H9 (cell line): Measurements from ENCODE around the gene RNF220. TPM values are rescaled to one million over a fixed set of nuclear protein-coding genes. Genes with fewer than 3 reads are reported as not detected.

ENCODE experiments used
- DNase-seq: peaks from one replicate; pipeline ENCODE4 v3.0.0-alpha.2; 2017
- H2AFZ ChIP-seq: one replicate; pipeline ENCODE4 v1.6.1; 2013; ENCODE audit warnings: mild to moderate bottlenecking, low read length, control low read depth, moderate library complexity
- H2AK5ac ChIP-seq: 2 replicates; pipeline ENCODE4 v1.6.1; 2013; ENCODE audit warnings: low read length, control low read depth, mixed read lengths; ENCODE audit not compliant: insufficient read length
- H2BK120ac ChIP-seq: one replicate; pipeline ENCODE4 v1.6.1; 2013; ENCODE audit warnings: low read depth, mild to moderate bottlenecking, low read length, control low read depth, inconsistent platforms; ENCODE audit not compliant: poor library complexity, severe bottlenecking
- H2BK12ac ChIP-seq: 2 replicates; pipeline ENCODE4 v1.6.1; 2013; ENCODE audit warnings: low read length, control low read depth, mixed read lengths, low read depth; ENCODE audit not compliant: insufficient read length
- H2BK15ac ChIP-seq: 2 replicates; pipeline ENCODE4 v1.6.1; 2013; ENCODE audit warnings: low read depth, low read length, control low read depth
- H2BK20ac ChIP-seq: one replicate; pipeline ENCODE4 v1.6.1; 2013; ENCODE audit warnings: low read depth, mild to moderate bottlenecking, low read length, control low read depth, inconsistent platforms; ENCODE audit not compliant: poor library complexity, severe bottlenecking
- H2BK5ac ChIP-seq: 2 replicates; pipeline ENCODE4 v1.6.1; 2013; ENCODE audit warnings: low read length, control low read depth, mixed read lengths; ENCODE audit not compliant: insufficient read length
- H3K14ac ChIP-seq: 2 replicates; pipeline ENCODE4 v1.6.1; 2013; ENCODE audit warnings: low read length, control low read depth; ENCODE audit not compliant: insufficient read depth
- H3K18ac ChIP-seq: 2 replicates; pipeline ENCODE4 v1.6.1; 2013; ENCODE audit warnings: low read depth, mild to moderate bottlenecking, mixed read lengths, low read length, control low read depth; ENCODE audit not compliant: insufficient read length
- H3K23ac ChIP-seq: 2 replicates; pipeline ENCODE4 v1.6.1; 2013; ENCODE audit warnings: low read length, control low read depth, mixed read lengths, low read depth; ENCODE audit not compliant: insufficient read length
- H3K23me2 ChIP-seq: 2 replicates; pipeline ENCODE4 v1.6.1; 2013; ENCODE audit warnings: low read depth, mild to moderate bottlenecking, mixed read lengths, low read length, control low read depth; ENCODE audit not compliant: insufficient read length, poor library complexity, severe bottlenecking
- H3K27ac ChIP-seq: 2 replicates; pipeline ENCODE4 v1.5.1; 2013; ENCODE audit warnings: low read length, control low read depth, mixed read lengths, low read depth; ENCODE audit not compliant: insufficient read length
- H3K27me3 ChIP-seq: 2 replicates; pipeline ENCODE4 v1.6.1; 2013; ENCODE audit warnings: low read length, control low read depth, inconsistent platforms; ENCODE audit not compliant: insufficient read depth
- H3K4ac ChIP-seq: 2 replicates; pipeline ENCODE4 v1.6.1; 2013; ENCODE audit warnings: low read depth, mild to moderate bottlenecking, control low read depth, inconsistent platforms, low read length, moderate library complexity
- H3K4me1 ChIP-seq: 2 replicates; pipeline ENCODE4 v1.6.1; 2013; ENCODE audit warnings: low read length, control low read depth, inconsistent platforms; ENCODE audit not compliant: insufficient read depth
- H3K4me2 ChIP-seq: 2 replicates; pipeline ENCODE4 v1.6.1; 2013; ENCODE audit warnings: low read length, control low read depth, mixed read lengths; ENCODE audit not compliant: insufficient read length, insufficient read depth
- H3K56ac ChIP-seq: 2 replicates; pipeline ENCODE4 v1.6.1; 2013; ENCODE audit warnings: low read depth, mild to moderate bottlenecking, mixed read lengths, low read length, control low read depth; ENCODE audit not compliant: insufficient read length
- H3K79me1 ChIP-seq: 2 replicates; pipeline ENCODE4 v1.6.1; 2013; ENCODE audit warnings: low read depth, mild to moderate bottlenecking, moderate library complexity, low read length, control low read depth, inconsistent platforms; ENCODE audit not compliant: insufficient read depth, poor library complexity, severe bottlenecking
- H3K79me2 ChIP-seq: 2 replicates; pipeline ENCODE4 v1.6.1; 2013; ENCODE audit warnings: low read length, control low read depth, inconsistent platforms; ENCODE audit not compliant: insufficient read depth
- H3K9ac ChIP-seq: 2 replicates; pipeline ENCODE4 v1.6.1; 2013; ENCODE audit warnings: low read length, control low read depth, mixed read lengths; ENCODE audit not compliant: insufficient read length; ENCODE audit errors: extremely low read depth
- H3K9me3 ChIP-seq: one replicate; pipeline ENCODE4 v1.6.1; 2013; ENCODE audit warnings: low read depth, low read length, inconsistent platforms; ENCODE audit not compliant: control insufficient read depth
- H3T11ph ChIP-seq: one replicate; pipeline ENCODE4 v1.6.1; 2013; ENCODE audit warnings: mild to moderate bottlenecking, low read length, control low read depth, inconsistent platforms
- H4K20me1 ChIP-seq: one replicate; pipeline ENCODE4 v1.6.1; 2013; ENCODE audit not compliant: control insufficient read depth, insufficient read length, insufficient read depth
- H4K5ac ChIP-seq: 2 replicates; pipeline ENCODE4 v1.6.1; 2013; ENCODE audit warnings: low read depth, mild to moderate bottlenecking, mixed read lengths, low read length, control low read depth; ENCODE audit not compliant: insufficient read length
- H4K8ac ChIP-seq: replicated peaks from 2 replicates; pipeline ENCODE4 v1.6.1; 2013; ENCODE audit warnings: low read length, control low read depth, mixed read lengths, low read depth; ENCODE audit not compliant: insufficient read length
- H4K91ac ChIP-seq: 2 replicates; pipeline ENCODE4 v1.6.1; 2013; ENCODE audit warnings: low read depth, mild to moderate bottlenecking, moderate library complexity, mixed read lengths, low read length, control low read depth; ENCODE audit not compliant: insufficient read length
- H3K27ac Mint-ChIP-seq, 3 experiments: 2 replicates in 2 of 3; 3 replicates in 1 of 3; pipeline ENCODE4 v1.8.0; 2020 to 2021; ENCODE audit warnings: mixed read lengths in 3 of 3, mild to moderate bottlenecking in 1 of 3, moderate library complexity in 1 of 3
- H3K27me3 Mint-ChIP-seq: 2 replicates; pipeline ENCODE4 v1.8.0; 2021; ENCODE audit warnings: low read depth, mild to moderate bottlenecking, moderate library complexity, mixed read lengths
- H3K36me3 Mint-ChIP-seq, 3 experiments: 2 replicates in 2 of 3; 3 replicates in 1 of 3; pipeline ENCODE4 v1.8.0; 2020 to 2021; ENCODE audit warnings: low read depth in 3 of 3, mixed read lengths in 3 of 3; ENCODE audit not compliant: insufficient read depth in 1 of 3
- H3K4me1 Mint-ChIP-seq, 2 experiments: 2 replicates each; pipeline ENCODE4 v1.8.0; 2020; ENCODE audit warnings: mixed read lengths in 2 of 2
- H3K4me3 Mint-ChIP-seq, 2 experiments: 2 replicates in 1 of 2; 3 replicates in 1 of 2; pipeline ENCODE4 v1.8.0; 2020 to 2021; ENCODE audit warnings: mild to moderate bottlenecking in 2 of 2, mixed read lengths in 2 of 2, moderate library complexity in 1 of 2
- H3K9me3 Mint-ChIP-seq, 2 experiments: 2 replicates in 1 of 2; 3 replicates in 1 of 2; pipeline ENCODE4 v1.8.0; 2020; ENCODE audit warnings: mild to moderate bottlenecking in 2 of 2, mixed read lengths in 2 of 2, moderate library complexity in 1 of 2
- CTCF ChIP-seq: fragments of 200-600 bp; sonication (generic); conservative IDR thresholded peaks from 3 replicates; pipeline ENCODE4 v1.8.0; 2021; ENCODE audit warnings: antibody characterized with exemption, mild to moderate bottlenecking
- WGBS: extraction: QIAGEN DNeasy Blood & Tissue Kit; methylation state at CpG from one replicate; pipeline ENCODE4 v1.1.7; 2013; ENCODE audit warnings: missing lambda C conversion rate, low lambda C conversion rate, mixed read lengths; ENCODE audit not compliant: insufficient read length; ENCODE audit errors: extremely low coverage; 5-methylcytosine and 5-hydroxymethylcytosine counted together
- total RNA-seq: library from RNA; stranded (reverse); gene quantifications from 2 replicates; pipeline ENCODE4 v1.2.1, GENCODE V29; 2021

RNF220 gene
- total RNA-seq, 1 experiment from 2014 or later: 109 TPM

GRCh38 chr1:44437107-44437716 lies 32.2 kb downstream of the RNF220 start:
- no peak overlapping the region for H3T11ph ChIP-seq
- H3K4me3 Mint-ChIP-seq: no peak overlapping the region
- H4K91ac ChIP-seq: no peak overlapping the region

More at GRCh38 chr1:44437107-44437716, 32.2 kb downstream of the RNF220 start:
- H3K36me3 Mint-ChIP-seq: peaks cover 0 to 4% (median 4%) of the 10 kb centered on the region in 3 experiments; a peak in 1 of 7 replicates
- no peak for TF ChIP-seq CTCF
- Histone ChIP-seq H2BK20ac (no peak overlapping the region), H3K14ac (no peak overlapping the region), H3K79me1 (peaks cover 2% of the 10 kb centered on the region), H4K8ac (no peak overlapping the region), H2BK120ac (no peak overlapping the region), H3K4me2 (no peak overlapping the region), H2BK15ac (no peak overlapping the region), H4K20me1 (no peaks in the 10 kb centered on the region), H2BK5ac (no peak overlapping the region), H3K18ac (no peak overlapping the region), H2AK5ac (no peak overlapping the region), H3K23ac (no peak overlapping the region), H3K9ac (no peak overlapping the region), H3K79me2 (no peaks in the 10 kb centered on the region), H3K23me2 (no peaks in the 10 kb centered on the region), H3K27me3 (no peaks in the 10 kb centered on the region), H4K5ac (no peak overlapping the region), H3K9me3 (no peaks in the 10 kb centered on the region), H3K4me1 (peaks cover 8% of the 10 kb centered on the region; the same call in 1 of the 2 replicates), H2BK12ac (no peak overlapping the region), H3K27ac (no peak overlapping the region), H3K56ac (no peak overlapping the region), H3K4ac (no peak overlapping the region), H2AFZ (no peak overlapping the region)
- H3K4me1 Mint-ChIP-seq: peaks cover 26 to 37% of the 10 kb centered on the region in 2 experiments
- peak overlapping the region in 1 of 3 experiments; percentile 19; a peak in 1 of 7 replicates for H3K27ac Mint-ChIP-seq
- no peaks in the 10 kb centered on the region; a peak in 1 of 5 replicates for H3K9me3 Mint-ChIP-seq
- no peak for DNase-seq
- peaks cover 2% of the 10 kb centered on the region for H3K27me3 Mint-ChIP-seq
- no CpG with 5 or more reads among the region's 8 CpGs for WGBS
